GM23248 (cell line): ENCODE data around the gene CDK14. TPM values are rescaled to one million over a fixed set of nuclear protein-coding genes. Genes with fewer than 3 reads are reported as not detected.

Source experiments
- DNase-seq: peaks from one replicate; pipeline ENCODE4 v3.0.0-alpha.2; 2015
- H2AFZ ChIP-seq: fragments of 200-600 bp; sonication (generic); 2 replicates; pipeline ENCODE4 v1.6.1; 2016; ENCODE audit warnings: antibody characterized with exemption
- H3F3A ChIP-seq: fragments of 200-600 bp; sonication (generic); 2 replicates; pipeline ENCODE4 v1.6.1; 2016; ENCODE audit warnings: mild to moderate bottlenecking, antibody characterized with exemption, mixed run types; ENCODE audit not compliant: insufficient read depth
- H3K27ac ChIP-seq: fragments of 200-600 bp; sonication (generic); 2 replicates; pipeline ENCODE4 v1.5.1; 2016; ENCODE audit warnings: mild to moderate bottlenecking
- H3K27me3 ChIP-seq: fragments of 200-600 bp; sonication (generic); replicated peaks from 2 replicates; pipeline ENCODE4 v1.6.1; 2016; ENCODE audit warnings: mild to moderate bottlenecking; ENCODE audit not compliant: insufficient read depth
- H3K36me3 ChIP-seq: fragments of 200-600 bp; sonication (generic); 2 replicates; pipeline ENCODE4 v1.6.1; 2016; ENCODE audit warnings: low read depth, mild to moderate bottlenecking
- H3K4me1 ChIP-seq: fragments of 200-600 bp; sonication (generic); 2 replicates; pipeline ENCODE4 v1.6.1; 2016; ENCODE audit warnings: mild to moderate bottlenecking; ENCODE audit not compliant: insufficient read depth
- H3K4me2 ChIP-seq: fragments of 200-600 bp; sonication (generic); one replicate; pipeline ENCODE4 v1.6.1; 2016; ENCODE audit warnings: mild to moderate bottlenecking; ENCODE audit not compliant: unreplicated experiment
- H3K4me3 ChIP-seq: fragments of 200-600 bp; sonication (generic); 2 replicates; pipeline ENCODE4 v1.5.1; 2016; ENCODE audit warnings: mild to moderate bottlenecking
- H3K79me2 ChIP-seq: fragments of 200-600 bp; sonication (generic); 2 replicates; pipeline ENCODE4 v1.6.1; 2016; ENCODE audit warnings: mild to moderate bottlenecking; ENCODE audit not compliant: insufficient read depth
- H3K9ac ChIP-seq: fragments of 200-600 bp; sonication (generic); 2 replicates; pipeline ENCODE4 v1.6.1; 2016; ENCODE audit warnings: mild to moderate bottlenecking
- H3K9me2 ChIP-seq: fragments of 200-600 bp; sonication (generic); 2 replicates; pipeline ENCODE4 v1.6.1; 2016; ENCODE audit warnings: mixed run types, mild to moderate bottlenecking, moderate library complexity; ENCODE audit not compliant: insufficient read depth
- H3K9me3 ChIP-seq: fragments of 200-600 bp; sonication (generic); one replicate; pipeline ENCODE4 v1.6.1; 2017; ENCODE audit warnings: low read depth
- H4K20me1 ChIP-seq: fragments of 200-600 bp; sonication (generic); 2 replicates; pipeline ENCODE4 v1.6.0; 2016; ENCODE audit not compliant: insufficient read depth
- EZH2 ChIP-seq: fragments of 200-600 bp; sonication (generic); IDR thresholded peaks from 2 replicates; pipeline ENCODE4 v1.6.1; 2018; ENCODE audit warnings: antibody characterized with exemption, mild to moderate bottlenecking; ENCODE audit not compliant: insufficient read depth, poor library complexity, severe bottlenecking
- EZH2phosphoT487 ChIP-seq: fragments of 200-600 bp; sonication (generic); IDR thresholded peaks from 2 replicates; pipeline ENCODE4 v1.6.1; 2018; ENCODE audit warnings: antibody characterized with exemption, moderate library complexity, mild to moderate bottlenecking, low read depth; ENCODE audit not compliant: insufficient read depth
- WGBS, 2 experiments: methylation state at CpG; one replicate each; pipeline ENCODE4 v1.1.6; 2015 to 2017; ENCODE audit warnings: low lambda C conversion rate in 2 of 2, low coverage in 1 of 2; ENCODE audit errors: missing lambda C conversion rate in 2 of 2; 5-methylcytosine and 5-hydroxymethylcytosine counted together
- in situ Hi-C: fragments of 300-500 bp; cut with MboI; formaldehyde crosslinking; loops from 2 replicates; pipeline ENCODE4 v1.15.0; 2020
- polyA plus RNA-seq: library from polyadenylated mRNA; unstranded; fragments of >200 nt; fragmentation: Nextera tagmentation; extraction: Ambion mirVana; gene quantifications from 2 replicates; pipeline ENCODE4 v1.2.1, GENCODE V29; 2016
- total RNA-seq: library from RNA; depleted of rRNA; stranded (reverse); fragments of >200 nt; shearing (Covaris generic); gene quantifications from 2 replicates; pipeline ENCODE4 v1.2.3, GENCODE V29; 2014

Gene CDK14
- total and polyA plus RNA-seq, 2 experiments from 2014 or later: 19.9 to 21.2 TPM

DNA sequence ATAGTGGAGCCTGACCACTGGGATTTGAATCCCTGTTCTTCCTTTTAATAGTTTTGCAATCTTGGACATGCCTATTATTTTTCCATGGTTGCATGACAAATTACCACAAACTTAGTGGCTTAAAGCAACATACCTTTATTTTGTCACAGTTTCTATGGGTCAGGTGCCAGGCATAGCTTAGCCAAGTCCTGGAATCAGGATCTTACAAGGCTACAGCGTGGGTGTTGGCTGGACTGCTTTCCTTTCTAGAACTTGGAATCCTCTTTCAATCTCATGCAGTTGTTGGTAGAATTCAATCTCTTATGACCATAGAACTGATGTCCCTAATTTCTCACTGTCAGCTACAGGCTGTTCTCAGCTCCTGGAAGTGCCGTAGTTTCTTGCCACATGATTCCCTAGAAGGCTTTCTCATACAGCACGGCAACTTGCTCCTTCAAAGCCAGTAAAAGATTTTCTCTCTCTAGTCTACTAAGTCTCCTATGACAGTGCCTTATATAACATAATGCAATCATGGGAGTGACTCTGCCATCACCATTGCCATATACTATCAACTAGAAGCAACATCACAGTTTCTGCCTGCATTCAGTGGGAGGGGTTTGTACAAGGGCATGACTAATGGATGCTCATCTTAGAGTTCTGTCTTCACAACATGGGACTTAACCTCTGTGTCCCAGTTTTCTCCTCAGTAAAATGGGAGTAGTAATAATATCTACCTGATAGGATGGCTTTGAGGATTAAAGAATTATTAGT lies 424.7 kb downstream of the CDK14 start:
- Histone ChIP-seq H2AFZ (no peak overlapping the region), H3K9me3 (no peaks in the 10 kb centered on the region), H3K27me3 (no peaks in the 10 kb centered on the region), H3K4me3 (no peak overlapping the region), H4K20me1 (no peaks in the 10 kb centered on the region), H3K4me2 (no peak overlapping the region), H3K79me2 (no peaks in the 10 kb centered on the region), H3K27ac (0 out of 2 replicates have a peak overlapping the region, but pooled peaks have one; percentile 3), H3K4me1 (peaks cover 14% of the 10 kb centered on the region; the same call in 1 of the 2 replicates), H3K9me2 (0 out of 2 replicates have a peak, but pooled peaks cover 5% of the 10 kb centered on the region), H3F3A (no peaks in the 10 kb centered on the region), H3K9ac (no peak overlapping the region), H3K36me3 (no peaks in the 10 kb centered on the region)
- in situ Hi-C loops: loop anchor here (25.0 kb wide), 1 partner anchor 559 kb away; the partner anchor contains the start of gene PTTG1IP2
- no peak for TF ChIP-seq EZH2
- no peak for TF ChIP-seq EZH2phosphoT487
- 19% methylated on average over 3 of the region's 3 CpGs for WGBS, 2 experiments
- peak; percentile 60 for DNase-seq

GRCh38 chr7:91021956-91022355 lies 425.8 kb downstream of the CDK14 start:
- H3K27ac ChIP-seq: no peak overlapping the region
- no peak overlapping the region for H3K9ac ChIP-seq
- no peaks in the 10 kb centered on the region for H3K36me3 ChIP-seq
- H3K27me3 ChIP-seq: no peaks in the 10 kb centered on the region
- TF ChIP-seq EZH2phosphoT487 (no peak), EZH2 (no peak)
- H3K4me1 ChIP-seq: peaks cover 14% of the 10 kb centered on the region; the same call in 1 of the 2 replicates
- no peak overlapping the region for H2AFZ ChIP-seq
- no peaks in the 10 kb centered on the region for H3F3A ChIP-seq
- no peaks in the 10 kb centered on the region for H3K9me2 ChIP-seq
- 100% methylated on average over 1 of the region's 1 CpG for WGBS, 2 experiments
- no peak overlapping the region for H3K4me2 ChIP-seq
- H3K79me2 ChIP-seq: no peaks in the 10 kb centered on the region
- H4K20me1 ChIP-seq: no peaks in the 10 kb centered on the region
- no peak overlapping the region for H3K4me3 ChIP-seq
- in situ Hi-C loops: loop anchor here (25.0 kb wide), 1 partner anchor 560 kb away; the partner anchor contains the start of gene PTTG1IP2
- DNase-seq: no peak
- no peaks in the 10 kb centered on the region for H3K9me3 ChIP-seq

DNA sequence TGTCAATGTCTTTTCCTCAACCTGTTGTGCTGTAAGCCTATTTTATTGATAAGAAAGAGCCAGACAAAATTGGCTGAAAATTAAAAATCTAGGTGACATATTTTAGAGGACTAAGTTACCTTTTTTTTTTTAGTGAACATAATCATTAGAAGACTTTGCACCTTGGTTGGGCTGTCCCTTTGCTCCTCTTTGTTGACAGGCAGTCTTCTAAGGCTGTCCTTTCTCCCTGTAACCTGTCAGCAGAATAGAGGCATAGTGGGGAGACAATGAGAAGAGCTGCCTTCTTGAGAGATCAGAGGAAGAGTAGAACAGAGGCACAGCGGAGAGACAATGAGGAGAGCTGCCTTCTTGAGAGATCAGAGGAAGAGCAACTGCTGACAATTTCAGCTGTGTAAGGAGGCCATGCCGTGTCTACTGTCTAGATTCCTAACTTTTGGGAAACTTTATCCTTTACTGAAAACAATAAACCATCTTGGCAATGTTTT lies 429.8 kb downstream of the CDK14 start:
- Histone ChIP-seq H3K9me3 (no peaks in the 10 kb centered on the region), H3K36me3 (no peaks in the 10 kb centered on the region), H3K9me2 (no peaks in the 10 kb centered on the region), H2AFZ (no peak overlapping the region), H3K4me3 (no peak overlapping the region), H3K27me3 (no peaks in the 10 kb centered on the region), H3K27ac (no peak overlapping the region), H3K79me2 (0 out of 2 replicates have a peak, but pooled peaks cover 5% of the 10 kb centered on the region), H3K4me1 (peaks cover 7% of the 10 kb centered on the region; the same call in 1 of the 2 replicates), H3F3A (no peaks in the 10 kb centered on the region), H3K9ac (no peak overlapping the region), H3K4me2 (no peak overlapping the region), H4K20me1 (no peaks in the 10 kb centered on the region)
- DNase-seq: no peak
- 98 to 100% methylated on average over 2 of the region's 2 CpGs for WGBS, 2 experiments
- TF ChIP-seq EZH2 (no peak), EZH2phosphoT487 (no peak)
- in situ Hi-C loops: no loop called here

DNA sequence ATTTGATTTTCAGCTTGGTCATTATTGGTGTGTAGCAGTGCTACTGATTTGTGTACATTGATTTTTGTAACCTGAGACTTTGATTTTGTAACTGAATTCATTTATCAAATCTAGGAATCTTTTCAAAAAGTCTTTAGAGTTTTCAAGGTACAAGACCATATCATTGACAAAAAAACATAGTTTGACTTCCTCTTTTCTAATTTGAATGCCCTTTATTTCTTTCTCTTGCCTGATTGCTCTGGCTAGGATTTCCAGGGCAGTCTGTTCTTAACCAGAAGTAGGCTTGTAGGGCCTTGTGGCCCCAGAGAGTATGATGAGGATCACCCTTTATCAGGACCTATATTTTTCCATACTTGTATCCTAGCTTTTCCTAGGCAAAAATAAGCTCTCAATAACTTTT lies 433.6 kb downstream of the CDK14 start:
- H3K4me2 ChIP-seq: no peak overlapping the region
- H3K9ac ChIP-seq: no peak overlapping the region
- H3K27ac ChIP-seq: no peak overlapping the region
- DNase-seq: no peak
- H3K4me1 ChIP-seq: peaks cover 1% of the 10 kb centered on the region; the same call in 1 of the 2 replicates
- no peaks in the 10 kb centered on the region for H3K9me2 ChIP-seq
- H3K36me3 ChIP-seq: no peaks in the 10 kb centered on the region
- H3K4me3 ChIP-seq: no peak overlapping the region
- no peak for TF ChIP-seq EZH2phosphoT487
- TF ChIP-seq EZH2: no peak
- H2AFZ ChIP-seq: no peak overlapping the region
- H3K79me2 ChIP-seq: 0 out of 2 replicates have a peak, but pooled peaks cover 5% of the 10 kb centered on the region
- H4K20me1 ChIP-seq: no peaks in the 10 kb centered on the region
- H3K27me3 ChIP-seq: no peaks in the 10 kb centered on the region
- no peaks in the 10 kb centered on the region for H3K9me3 ChIP-seq
- peaks cover 5% of the 10 kb centered on the region; the same call in 1 of the 2 replicates for H3F3A ChIP-seq
- in situ Hi-C loops: no loop called here
